LHCN-M2 (cell line): ENCODE measurements around the gene ENOX1. TPM values are rescaled to one million over a fixed set of nuclear protein-coding genes. Genes with fewer than 3 reads are reported as not detected.

Experiments
- DNase-seq: peaks from one replicate; pipeline ENCODE4 v3.0.0-alpha.2; 2012; ENCODE audit warnings: low read depth
- total RNA-seq: library from RNA; depleted of rRNA; stranded (reverse); fragments of >200 nt; gene quantifications from 2 replicates; pipeline ENCODE4 v1.2.3, GENCODE V29; 2014

The ENOX1 gene
- total RNA-seq, 1 experiment from 2014 or later = 7.7 TPM

- DNase-seq = no peak
These were observed 299.3 kb downstream of the ENOX1 start for GRCh38 chr13:43487461-43487860.

- no peak for DNase-seq
These were observed 302.1 kb downstream of the ENOX1 start for GRCh38 chr13:43484432-43485225.

GRCh38 chr13:43483930-43484329 lies 302.8 kb downstream of the ENOX1 start:
- DNase-seq = no peak

- DNase-seq = no peak
These were observed 304.1 kb downstream of the ENOX1 start for GRCh38 chr13:43482641-43483040.

GRCh38 chr13:43482026-43482425 lies 304.7 kb downstream of the ENOX1 start:
- no peak for DNase-seq

GRCh38 chr13:43478902-43479301 lies 307.9 kb downstream of the ENOX1 start:
- DNase-seq = no peak

- no peak for DNase-seq
These were observed 308.6 kb downstream of the ENOX1 start for GRCh38 chr13:43478211-43478610.

- no peak for DNase-seq
These were observed 311.6 kb downstream of the ENOX1 start for GRCh38 chr13:43475140-43475539.

- DNase-seq = no peak
These were observed 313.3 kb downstream of the ENOX1 start for GRCh38 chr13:43473437-43473836.

- DNase-seq = no peak
These were observed 313.8 kb downstream of the ENOX1 start for GRCh38 chr13:43472980-43473379.

GRCh38 chr13:43472339-43472738 lies 314.4 kb downstream of the ENOX1 start:
- no peak for DNase-seq

GRCh38 chr13:43470610-43471009 lies 316.2 kb downstream of the ENOX1 start:
- DNase-seq = peak; percentile 59

- DNase-seq = peak; percentile 18
These were observed 317.0 kb downstream of the ENOX1 start for GRCh38 chr13:43469791-43470190.

GRCh38 chr13:43464578-43465264 lies 322.1 kb downstream of the ENOX1 start:
- no peak for DNase-seq

- no peak for DNase-seq
These were observed 338.0 kb downstream of the ENOX1 start for GRCh38 chr13:43448605-43449336.

- DNase-seq = no peak
These were observed 340.6 kb downstream of the ENOX1 start for GRCh38 chr13:43446126-43446525.

- DNase-seq = no peak
These were observed 341.1 kb downstream of the ENOX1 start for GRCh38 chr13:43445668-43446067.

GRCh38 chr13:43444081-43444480 lies 342.7 kb downstream of the ENOX1 start:
- no peak for DNase-seq

- DNase-seq = no peak
These were observed 344.8 kb downstream of the ENOX1 start for GRCh38 chr13:43441899-43442499.

- no peak for DNase-seq
These were observed 345.3 kb downstream of the ENOX1 start for GRCh38 chr13:43441464-43441863.

GRCh38 chr13:43434191-43434590 lies 352.6 kb downstream of the ENOX1 start:
- peak; percentile 19 for DNase-seq

- DNase-seq = peak; percentile 31
These were observed 353.1 kb downstream of the ENOX1 start for GRCh38 chr13:43433691-43434141.
